ENCODE measurements around the gene MR1.

DNA sequence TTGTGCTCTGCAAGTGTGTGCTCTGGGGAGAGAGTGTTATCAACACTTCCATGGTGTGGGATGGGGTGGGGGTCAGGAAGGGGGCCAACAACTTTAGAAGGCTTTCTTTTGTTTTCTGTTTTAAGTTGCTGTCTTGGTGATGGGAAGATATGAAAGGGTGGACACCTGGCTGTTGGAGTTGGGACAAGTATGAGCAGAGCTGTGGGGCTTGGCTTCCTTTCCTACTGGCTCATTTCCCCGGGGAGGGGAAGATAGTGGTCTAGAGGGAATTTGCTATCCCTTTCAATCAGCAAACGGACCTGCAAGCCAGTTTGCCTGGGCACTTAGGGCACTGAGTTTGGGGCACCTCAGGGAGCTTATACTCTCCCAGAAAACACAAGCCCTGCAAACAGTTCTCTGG lies 73.9 kb downstream of the MR1 start:
- TF ChIP-seq POLR2AphosphoS5 (IDR thresholded peaks at IDR 0.05; ENCODE audit: low read depth, low read length) (no peak), POLR2A (IDR thresholded peaks at IDR 0.05; ENCODE audit: low read depth, low read length) (no peak), TAF1 (IDR thresholded peaks at IDR 0.05; ENCODE audit: borderline replicate concordance, low read depth, low read length) (no peak)

All from GM12892 (cell line).